Stimulated activated CD4-positive, alpha-beta T cell treated with anti-CD3 and anti-CD28 coated beads, TNF-alpha, amount 100 ng/mL, for 24 hours (primary cell): Measurements from ENCODE around the gene NR3C1.

Experiments
- DNase-seq, 3 experiments: peaks; one replicate each; pipeline ENCODE4 v3.0.0-alpha.2; 2020; ENCODE audit warnings: low read depth in 3 of 3

NR3C1 gene

DNA sequence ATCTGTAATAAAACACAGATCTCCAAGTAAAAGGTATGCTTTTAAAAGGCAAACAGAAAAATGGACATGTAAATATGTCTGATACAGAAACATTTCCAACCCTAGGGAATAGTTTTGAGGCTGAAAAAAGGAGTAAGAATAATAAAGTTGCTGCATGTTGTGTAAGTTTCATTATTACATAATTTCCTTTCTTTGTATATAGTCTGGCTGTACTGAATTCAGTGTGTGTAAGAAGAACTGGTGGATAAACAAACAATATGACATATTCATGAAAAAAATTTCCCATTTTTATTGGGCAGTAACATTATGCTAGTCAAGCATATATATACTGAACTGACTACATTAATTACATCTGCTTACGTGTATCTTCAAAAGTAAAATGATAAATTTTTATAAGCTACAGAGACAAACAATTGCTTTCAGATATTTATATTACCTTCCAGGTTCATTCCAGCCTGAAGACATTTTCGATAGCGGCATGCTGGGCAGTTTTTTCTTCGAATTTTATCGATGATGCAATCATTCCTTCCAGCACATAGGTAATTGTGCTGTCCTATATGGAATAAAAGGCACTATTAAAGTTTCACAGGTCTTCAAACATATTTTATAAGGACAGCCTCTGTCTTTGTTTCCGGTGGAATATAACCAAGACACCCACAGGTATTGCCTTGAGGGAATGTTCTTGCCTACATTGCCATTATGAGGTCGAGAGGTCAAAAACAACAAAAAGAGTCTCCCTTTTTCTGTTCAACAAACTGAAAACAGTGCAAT, 93.6 kb downstream of the NR3C1 start:
- no peak for DNase-seq

DNA sequence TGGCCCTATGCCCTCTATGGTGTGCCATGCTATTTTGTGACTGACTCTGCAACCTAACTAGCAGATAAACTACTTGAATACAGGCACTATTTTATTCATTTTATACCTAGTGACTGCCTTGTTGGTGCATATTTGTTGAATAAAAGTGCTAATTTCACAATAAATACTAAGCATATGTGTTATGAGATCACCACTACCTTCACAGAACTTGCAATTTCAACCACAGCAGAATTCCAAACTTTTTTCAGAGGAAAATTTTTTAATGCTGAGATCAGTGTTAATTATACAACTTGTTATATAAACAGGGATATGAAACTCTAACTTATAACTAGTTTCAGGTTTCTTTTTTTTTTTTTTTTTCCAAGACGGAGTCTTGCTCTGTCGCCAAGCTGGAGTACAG, 94.8 kb downstream of the NR3C1 start:
- no peak for DNase-seq

- no peak for DNase-seq
These were observed 97.4 kb downstream of the NR3C1 start for GRCh38 chr5:143306040-143306439.

DNA sequence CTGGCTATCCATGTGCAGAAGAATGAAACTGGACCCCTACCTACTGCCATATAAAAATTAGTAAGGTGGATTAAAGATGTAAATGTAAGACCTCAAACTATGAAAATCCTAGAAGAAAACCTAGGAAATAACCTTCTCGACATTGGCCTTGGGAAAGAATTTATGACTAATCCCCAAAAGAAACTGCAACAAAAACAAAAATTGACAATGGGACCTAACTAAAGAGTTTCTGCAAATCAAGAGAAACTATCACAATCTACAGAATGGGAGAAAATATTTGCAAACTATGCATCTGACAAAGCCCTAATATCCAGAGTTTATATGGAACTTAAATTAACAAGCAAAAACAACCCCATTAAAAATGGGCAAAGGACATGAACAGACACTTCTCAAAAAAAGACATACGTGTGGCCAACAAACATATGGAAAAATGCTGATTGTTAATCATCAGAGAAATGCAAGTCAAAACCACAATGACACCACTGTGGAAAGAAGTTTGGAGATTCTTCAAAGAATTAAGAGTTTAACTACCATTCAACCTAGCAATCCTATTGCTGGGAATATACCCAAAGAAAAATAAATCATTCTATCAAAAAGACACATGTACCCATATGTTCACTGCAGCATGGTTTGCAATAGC, 98.5 kb downstream of the NR3C1 start:
- no peak for DNase-seq

GRCh38 chr5:143302341-143303045, 101.0 kb downstream of the NR3C1 start:
- DNase-seq: no peak

- no peak for DNase-seq
These were observed 105.7 kb downstream of the NR3C1 start for GRCh38 chr5:143297756-143298155.

- no peak for DNase-seq
These were observed 113.4 kb downstream of the NR3C1 start for GRCh38 chr5:143290125-143290524.

- DNase-seq: no peak
These were observed 119.0 kb downstream of the NR3C1 start for GRCh38 chr5:143284521-143284920.

DNA sequence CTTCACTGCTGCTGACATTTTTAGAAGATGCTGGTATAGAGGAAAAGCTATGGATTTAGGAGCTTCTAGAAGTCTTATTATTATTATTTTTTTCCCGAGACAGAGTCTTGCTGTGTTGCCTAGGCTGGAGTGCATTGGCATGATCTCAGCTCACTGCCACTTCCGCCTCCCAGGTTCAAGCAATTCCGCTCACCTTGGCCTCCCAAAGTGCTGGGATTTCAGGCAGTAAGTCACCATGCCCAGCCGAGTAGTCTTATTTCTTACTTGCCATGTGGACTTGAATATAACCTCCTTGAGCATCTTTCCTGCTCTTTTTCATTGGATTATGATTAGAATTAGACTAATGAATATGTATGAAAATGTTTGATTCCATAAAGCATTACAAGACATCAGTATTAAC, 119.5 kb downstream of the NR3C1 start:
- DNase-seq: no peak

- DNase-seq: no peak
These were observed 122.3 kb downstream of the NR3C1 start for GRCh38 chr5:143281226-143281625.

- no peak for DNase-seq
These were observed 123.8 kb downstream of the NR3C1 start for GRCh38 chr5:143279698-143280097.

DNA sequence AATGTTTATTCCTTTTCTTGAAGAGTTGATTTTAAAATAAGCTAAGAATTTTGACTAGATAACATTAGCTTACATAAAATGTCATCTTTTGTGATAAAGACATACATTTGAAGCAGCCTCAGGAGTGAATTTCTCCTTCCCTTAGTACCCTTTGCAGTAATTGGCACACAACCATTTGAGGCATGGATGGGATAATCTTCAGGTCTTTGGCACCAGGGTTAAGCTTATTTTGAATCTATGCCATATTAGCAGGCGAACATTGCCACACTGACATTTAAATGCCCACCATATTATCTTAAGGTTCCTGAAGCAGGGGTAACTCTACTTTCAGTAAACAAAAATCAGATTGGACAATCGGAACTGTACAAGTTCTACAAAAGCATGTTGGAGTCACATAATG, 126.0 kb downstream of the NR3C1 start:
- no peak for DNase-seq

GRCh38 chr5:143275512-143276363, 127.7 kb downstream of the NR3C1 start:
- DNase-seq: no peak

- no peak for DNase-seq
These were observed 128.5 kb downstream of the NR3C1 start for GRCh38 chr5:143274952-143275351.

- no peak for DNase-seq
These were observed 132.1 kb downstream of the NR3C1 start for GRCh38 chr5:143271431-143271830.

DNA sequence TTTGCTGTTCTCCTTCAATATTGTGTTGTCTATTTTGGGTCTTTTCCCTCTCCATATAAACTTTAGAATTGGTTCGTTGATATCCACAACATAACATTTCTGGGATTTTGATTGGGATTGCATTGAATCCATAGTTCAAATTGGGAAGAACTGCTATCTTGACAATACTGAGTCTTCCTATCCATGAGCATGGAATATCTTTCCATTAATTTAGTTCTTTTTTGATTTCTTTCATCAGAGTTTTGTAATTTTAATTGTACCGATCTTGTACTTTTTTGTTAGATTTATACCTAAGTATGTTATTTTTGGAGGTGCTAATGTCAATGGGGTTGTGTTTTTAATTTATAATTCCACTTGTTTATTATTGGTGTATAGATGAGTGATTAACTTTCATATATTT, 135.1 kb downstream of the NR3C1 start:
- no peak for DNase-seq

GRCh38 chr5:143267186-143267585, 136.3 kb downstream of the NR3C1 start:
- no peak for DNase-seq

GRCh38 chr5:143265995-143266394, 137.5 kb downstream of the NR3C1 start:
- DNase-seq: no peak

DNA sequence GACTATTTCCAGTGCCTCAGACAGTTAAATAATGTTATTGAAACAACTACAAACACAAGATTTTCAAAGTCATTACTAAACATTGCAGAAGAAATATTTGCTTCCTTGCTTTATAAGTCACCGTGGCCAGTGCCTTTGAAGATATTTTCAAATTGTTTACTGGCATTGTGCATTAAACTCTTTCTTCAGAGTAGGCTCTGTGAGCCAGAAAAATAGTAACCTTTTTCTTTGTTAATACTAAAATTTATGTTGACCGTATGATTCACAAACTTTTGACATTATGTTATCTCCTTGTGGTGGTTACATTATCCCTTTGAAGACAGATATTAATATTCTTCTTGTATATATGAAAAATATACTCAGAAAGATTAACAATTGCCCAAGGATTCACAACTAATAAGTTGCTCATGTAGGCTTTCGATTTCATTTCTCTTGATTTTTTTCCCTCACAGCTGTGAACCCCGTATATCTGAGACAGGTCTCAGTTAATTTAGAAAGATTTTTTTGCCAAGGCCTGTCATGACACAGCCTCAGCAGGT, 140.1 kb downstream of the NR3C1 start:
- no peak for DNase-seq

GRCh38 chr5:143262393-143263174, 140.9 kb downstream of the NR3C1 start:
- no peak for DNase-seq
